Stimulated activated naive CD8-positive, alpha-beta T cell treated with anti-CD3 and anti-CD28 coated beads, Interleukin-15, amount 100 ng/mL, for 72 hours (primary cell): ENCODE data around the gene MST1.
A peak's percentile ranks its signal among the peaks of the same experiment; 100 is the strongest.

Experiments used
- ATAC-seq: fragments of 150-1000 bp; cut with Tn5 transposase; 2 replicates; pipeline ENCODE4 v1.10.0; 2021; ENCODE audit warnings: mild to moderate bottlenecking, moderate library complexity
- DNase-seq, 2 donors: peaks; one replicate each; pipeline ENCODE4 v3.0.0; 2021 to 2022
- H3K27ac Mint-ChIP-seq, 2 donors: one replicate each; pipeline ENCODE4 v1.8.0; 2022; ENCODE audit warnings: mild to moderate bottlenecking in 2 of 2, mixed read lengths in 2 of 2, moderate library complexity in 2 of 2
- H3K27me3 Mint-ChIP-seq: one replicate; pipeline ENCODE4 v1.8.0; 2022; ENCODE audit warnings: mixed read lengths
- H3K4me1 Mint-ChIP-seq: one replicate; pipeline ENCODE4 v1.8.0; 2022; ENCODE audit warnings: mild to moderate bottlenecking, mixed read lengths
- H3K4me3 Mint-ChIP-seq, 2 donors: one replicate each; pipeline ENCODE4 v1.8.0; 2022; ENCODE audit warnings: mild to moderate bottlenecking in 2 of 2, mixed read lengths in 2 of 2, moderate library complexity in 1 of 2
- H3K9me3 Mint-ChIP-seq, 2 donors: one replicate each; pipeline ENCODE4 v1.8.0; 2022; ENCODE audit warnings: mixed read lengths in 2 of 2

The MST1 gene

GRCh38 chr3:49689046-49689907 is at the start of gene MST1, which contains the start of gene RNF123:
MST1 (minus strand) TSS chr3:49689474; CDS start chr3:49688691, 783 bp downstream.
RNF123 (plus strand) TSS chr3:49689557; CDS start chr3:49691166, 1,609 bp downstream.
- Mint-ChIP-seq H3K27me3 (no peaks in the 10 kb centered on the region), H3K4me3 (peak within 1 kb of the TSS; percentile 88 to 97), H3K4me1 (peaks cover 60% of the 10 kb centered on the region), H3K9me3 (no peaks in the 10 kb centered on the region), H3K27ac (peak within 1 kb of the TSS; percentile 95 to 98)
- peak; percentile 93 for DNase-seq
- peak; percentile 75 for ATAC-seq

DNA sequence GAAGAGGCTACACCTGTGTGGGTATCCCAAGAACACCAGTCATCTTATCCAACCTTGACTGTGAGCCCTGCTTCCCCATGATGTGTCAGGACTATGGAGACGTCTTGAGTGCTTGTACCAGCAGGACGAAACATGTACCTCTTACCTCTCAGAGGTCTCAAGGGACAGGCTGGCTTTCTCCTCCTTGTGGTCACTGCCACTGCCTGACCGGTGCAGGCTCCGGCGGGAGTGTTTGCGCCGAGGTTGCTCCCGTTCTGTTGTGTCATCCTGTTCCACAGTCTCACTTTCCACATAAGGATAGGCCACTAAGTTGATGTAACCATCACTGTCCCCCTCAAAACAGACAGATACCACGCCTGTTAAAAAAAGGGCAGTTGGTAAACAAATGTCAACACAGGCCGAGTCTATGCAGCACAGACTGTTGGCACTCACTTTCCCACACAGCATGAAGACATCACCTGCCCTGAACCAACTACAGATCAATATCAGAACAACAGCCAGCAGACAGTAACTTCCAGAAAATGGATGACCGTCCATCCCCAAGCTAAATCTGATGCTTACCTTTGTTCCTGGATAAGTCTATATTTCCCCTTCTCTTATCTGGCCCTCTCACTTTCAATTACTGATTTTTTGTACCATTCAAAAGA is 48.9 kb upstream of the MST1 start:
- H3K27me3 Mint-ChIP-seq, result no peaks in the 10 kb centered on the region
- H3K9me3 Mint-ChIP-seq, result no peaks in the 10 kb centered on the region
- H3K4me3 Mint-ChIP-seq, result no peak overlapping the region
- H3K27ac Mint-ChIP-seq, result peak overlapping the region in 1 of 2 donors; percentile 72
- DNase-seq (no peak), ATAC-seq (no peak)
- H3K4me1 Mint-ChIP-seq, result no peaks in the 10 kb centered on the region

DNA sequence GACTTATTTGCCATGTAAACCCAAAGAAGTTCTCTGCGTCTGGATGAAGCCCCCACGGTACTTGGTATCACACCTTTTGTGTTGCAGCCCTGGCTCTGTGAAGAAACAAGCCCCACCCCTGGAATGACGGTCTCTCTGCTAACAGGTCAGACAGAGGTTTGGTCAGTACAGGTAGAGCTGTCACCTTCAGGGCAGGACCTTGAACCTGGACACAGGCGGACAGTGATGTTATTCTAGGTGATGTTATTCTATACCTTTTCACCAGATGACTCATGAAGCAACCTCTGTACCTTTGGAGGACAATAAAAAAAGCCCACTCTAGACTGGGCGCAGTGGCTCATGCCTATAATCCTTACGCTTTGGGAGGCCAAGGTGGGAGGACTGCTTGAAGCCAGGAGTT is 45.5 kb upstream of the MST1 start:
- Mint-ChIP-seq H3K4me1 (no peaks in the 10 kb centered on the region), H3K4me3 (no peak overlapping the region), H3K9me3 (no peaks in the 10 kb centered on the region), H3K27ac (no peak overlapping the region), H3K27me3 (no peaks in the 10 kb centered on the region)
- DNase-seq (no peak), ATAC-seq (no peak)

DNA sequence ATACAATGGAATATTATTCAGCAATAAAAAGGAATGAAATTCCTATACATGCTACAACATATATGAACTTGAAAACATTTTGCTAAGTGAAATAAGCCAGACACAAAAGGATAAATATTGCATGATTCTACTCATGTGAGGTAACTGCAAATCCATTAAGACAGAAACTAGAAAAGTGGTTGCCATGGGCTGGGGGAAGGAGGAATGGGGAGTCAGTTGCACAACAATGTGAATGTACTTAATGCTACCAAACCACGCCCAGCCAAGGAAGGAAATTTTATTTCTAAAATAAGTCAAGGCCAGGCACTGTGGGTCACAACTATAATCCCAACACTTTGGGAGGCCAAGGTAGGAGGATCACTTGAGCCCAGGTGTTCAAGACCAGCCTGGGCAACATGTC is 44.3 kb upstream of the MST1 start:
- no peak overlapping the region for H3K4me3 Mint-ChIP-seq
- no peaks in the 10 kb centered on the region for H3K9me3 Mint-ChIP-seq
- H3K27me3 Mint-ChIP-seq, result no peaks in the 10 kb centered on the region
- H3K27ac Mint-ChIP-seq, result no peak overlapping the region
- ATAC-seq (no peak), DNase-seq (no peak)
- no peaks in the 10 kb centered on the region for H3K4me1 Mint-ChIP-seq

DNA sequence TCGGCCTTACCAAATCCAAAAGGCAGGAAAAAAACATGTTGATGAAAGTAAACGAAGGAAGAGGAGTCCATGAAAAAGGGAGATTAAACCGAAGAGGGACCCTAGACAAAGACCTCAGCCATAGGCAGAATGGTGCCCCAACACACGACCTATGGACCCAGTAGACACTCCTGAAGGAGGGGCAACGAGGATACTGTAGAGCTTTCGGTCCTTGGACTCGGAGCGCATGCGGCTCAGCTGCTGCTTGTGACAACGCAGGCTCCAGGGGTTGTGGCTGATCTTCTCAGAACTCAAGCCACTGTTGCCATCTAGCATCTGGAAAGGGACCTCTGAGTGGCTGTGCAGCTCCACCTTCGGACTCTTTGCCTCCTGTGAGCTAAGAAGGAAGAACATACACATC is 43.3 kb upstream of the MST1 start:
- H3K4me1 Mint-ChIP-seq, result no peaks in the 10 kb centered on the region
- DNase-seq (no peak), ATAC-seq (no peak)
- no peaks in the 10 kb centered on the region for H3K27me3 Mint-ChIP-seq
- no peak overlapping the region for H3K27ac Mint-ChIP-seq
- H3K4me3 Mint-ChIP-seq, result no peak overlapping the region
- no peaks in the 10 kb centered on the region for H3K9me3 Mint-ChIP-seq

GRCh38 chr3:49729966-49730609 is 40.8 kb upstream of the MST1 start:
- Mint-ChIP-seq H3K27ac (no peak overlapping the region), H3K4me3 (no peak overlapping the region), H3K9me3 (no peaks in the 10 kb centered on the region), H3K27me3 (no peaks in the 10 kb centered on the region), H3K4me1 (peaks cover under 1% of the 10 kb centered on the region)
- ATAC-seq (no peak), DNase-seq (no peak)

GRCh38 chr3:49727924-49728361 is 38.7 kb upstream of the MST1 start:
- Mint-ChIP-seq H3K4me1 (peaks cover 17% of the 10 kb centered on the region), H3K27ac (no peak overlapping the region), H3K4me3 (no peak overlapping the region), H3K27me3 (no peaks in the 10 kb centered on the region), H3K9me3 (no peaks in the 10 kb centered on the region)
- no peak for DNase-seq
- no peak for ATAC-seq

- Mint-ChIP-seq H3K27me3 (no peaks in the 10 kb centered on the region), H3K27ac (no peak overlapping the region), H3K9me3 (no peaks in the 10 kb centered on the region), H3K4me3 (no peak overlapping the region), H3K4me1 (peaks cover 23% of the 10 kb centered on the region)
- ATAC-seq (no peak), DNase-seq (no peak)
Measured at GRCh38 chr3:49727154-49727923, 38.1 kb upstream of the MST1 start.

DNA sequence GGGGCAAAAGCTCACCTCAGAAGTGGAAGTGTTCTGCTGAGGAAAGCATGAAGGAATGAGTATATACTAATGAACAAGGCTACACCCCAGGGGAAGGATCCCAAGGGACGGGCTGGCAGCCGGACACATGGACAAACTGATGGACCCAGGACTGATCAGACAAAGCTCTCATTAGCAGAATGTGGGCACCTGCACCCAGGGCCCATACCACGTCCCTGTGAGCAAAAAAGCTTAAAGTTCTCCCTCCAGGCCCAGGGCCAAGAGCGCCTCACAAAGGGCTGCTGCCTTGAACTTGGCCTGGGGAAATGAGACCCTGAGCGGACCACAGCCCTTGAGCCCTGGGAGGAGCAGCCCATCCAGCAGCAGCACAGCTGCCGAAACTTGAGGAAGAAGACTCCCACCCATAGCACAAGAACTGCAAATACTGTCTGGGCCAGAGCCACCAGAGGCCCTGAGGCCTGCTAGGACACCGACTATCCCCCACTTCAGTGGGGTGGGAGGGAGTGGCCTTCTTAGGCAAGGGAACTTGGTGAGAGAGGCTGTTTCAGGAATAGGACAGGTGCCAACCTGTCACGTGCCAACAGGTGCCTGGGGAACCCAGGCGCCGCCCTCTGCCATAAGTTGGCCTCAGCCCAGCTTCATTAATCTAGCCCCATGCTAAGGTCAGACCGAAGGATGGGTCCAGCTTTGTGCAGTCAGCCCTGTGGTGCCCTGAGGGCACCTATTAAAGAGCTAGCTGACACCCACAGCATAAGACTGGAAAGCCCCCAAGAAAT is 36.8 kb upstream of the MST1 start:
- no peaks in the 10 kb centered on the region for H3K9me3 Mint-ChIP-seq
- peak overlapping the region in 1 of 2 donors; percentile 25 for H3K27ac Mint-ChIP-seq
- no peaks in the 10 kb centered on the region for H3K27me3 Mint-ChIP-seq
- ATAC-seq (no peak), DNase-seq (no peak)
- H3K4me3 Mint-ChIP-seq, result no peak overlapping the region
- H3K4me1 Mint-ChIP-seq, result peaks cover 33% of the 10 kb centered on the region

GRCh38 chr3:49724586-49724985 is 35.3 kb upstream of the MST1 start:
- H3K9me3 Mint-ChIP-seq, result no peaks in the 10 kb centered on the region
- peaks cover 48% of the 10 kb centered on the region for H3K4me1 Mint-ChIP-seq
- ATAC-seq (no peak), DNase-seq (peak in 1 of 2 donors; percentile 40)
- peak overlapping the region; percentile 98 to 99 for H3K4me3 Mint-ChIP-seq
- H3K27me3 Mint-ChIP-seq, result no peaks in the 10 kb centered on the region
- H3K27ac Mint-ChIP-seq, result peak overlapping the region; percentile 97 to 99

DNA sequence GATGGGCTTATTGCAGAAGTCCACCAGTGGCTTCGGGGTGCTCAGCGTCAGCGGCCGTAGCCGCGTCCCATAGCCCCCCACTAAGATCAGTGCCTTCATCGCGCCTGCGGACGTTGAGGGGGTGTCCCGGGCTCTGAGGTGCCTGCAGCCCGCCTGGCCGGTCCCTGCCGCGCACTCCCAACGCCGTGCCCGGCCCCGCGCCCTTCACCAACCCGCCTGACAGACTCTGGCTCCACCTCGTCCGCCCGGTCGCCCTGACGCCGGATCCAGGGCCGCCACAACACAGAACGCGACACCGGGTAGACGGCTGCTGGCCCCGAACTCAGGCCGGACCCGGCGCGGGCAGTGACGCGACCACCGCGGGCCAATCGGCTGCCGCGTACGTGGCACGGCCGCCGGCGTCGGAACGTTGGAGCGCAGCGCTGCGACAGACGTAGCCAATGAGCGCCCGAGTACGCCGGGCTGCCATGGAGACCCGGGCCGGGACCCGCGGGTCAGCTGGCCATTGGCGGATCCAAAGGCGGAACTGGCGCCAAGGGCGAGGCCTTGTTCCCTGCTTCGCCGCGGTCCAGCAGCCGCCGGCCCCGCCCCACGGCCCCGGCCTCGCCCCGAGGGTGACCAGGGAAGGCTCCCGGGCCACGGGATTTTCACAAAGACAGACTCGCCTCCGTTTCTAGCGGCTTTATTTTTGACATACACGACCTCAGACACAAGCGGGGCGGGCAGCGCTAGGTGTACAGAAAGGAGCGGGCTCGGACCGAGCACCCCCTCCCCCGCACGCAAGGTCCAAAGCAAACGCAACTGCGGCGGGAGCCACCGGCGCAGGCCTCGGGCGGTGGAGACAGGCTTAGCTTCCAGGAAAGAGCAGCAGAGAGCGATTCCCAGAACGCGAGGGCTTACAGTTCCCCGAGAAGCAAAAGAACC is 34.6 kb upstream of the MST1 start, which contains the start of gene GMPPB:
TSS of gene GMPPB (minus strand) at position 324 of the 924 bp plus-strand sequence. CDS start at position 99, 225 bp downstream.
- H3K4me1 Mint-ChIP-seq, result peaks cover 55% of the 10 kb centered on the region
- peak within 1 kb of the TSS; percentile 98 to 99 for H3K4me3 Mint-ChIP-seq
- DNase-seq (peak; percentile 94 to 95), ATAC-seq (peak; percentile 88)
- no peaks in the 10 kb centered on the region for H3K27me3 Mint-ChIP-seq
- no peaks in the 10 kb centered on the region for H3K9me3 Mint-ChIP-seq
- peak within 1 kb of the TSS; percentile 97 to 99 for H3K27ac Mint-ChIP-seq

GRCh38 chr3:49723296-49723627 is 34.0 kb upstream of the MST1 start:
- H3K27me3 Mint-ChIP-seq, result no peaks in the 10 kb centered on the region
- peak overlapping the region; percentile 98 to 99 for H3K4me3 Mint-ChIP-seq
- DNase-seq (peak; percentile 45 to 65), ATAC-seq (peak; percentile 42)
- peaks cover 61% of the 10 kb centered on the region for H3K4me1 Mint-ChIP-seq
- no peaks in the 10 kb centered on the region for H3K9me3 Mint-ChIP-seq
- H3K27ac Mint-ChIP-seq, result peak overlapping the region; percentile 97 to 99

- H3K27ac Mint-ChIP-seq, result peak overlapping the region; percentile 97 to 99
- H3K9me3 Mint-ChIP-seq, result no peaks in the 10 kb centered on the region
- peak overlapping the region; percentile 98 to 99 for H3K4me3 Mint-ChIP-seq
- ATAC-seq (no peak), DNase-seq (no peak)
- H3K27me3 Mint-ChIP-seq, result no peaks in the 10 kb centered on the region
- peaks cover 62% of the 10 kb centered on the region for H3K4me1 Mint-ChIP-seq
Measured at GRCh38 chr3:49722896-49723295, 33.6 kb upstream of the MST1 start.
